ENCODE measurements around the gene HCLS1. TPM values are rescaled to one million over a fixed set of nuclear protein-coding genes. Genes with fewer than 3 reads are reported as not detected.
A peak's percentile ranks its signal among the peaks of the same experiment; 100 is the strongest.

Gene HCLS1
- total RNA-seq, 1 donor from 2014 or later, result 45.8 TPM

DNA sequence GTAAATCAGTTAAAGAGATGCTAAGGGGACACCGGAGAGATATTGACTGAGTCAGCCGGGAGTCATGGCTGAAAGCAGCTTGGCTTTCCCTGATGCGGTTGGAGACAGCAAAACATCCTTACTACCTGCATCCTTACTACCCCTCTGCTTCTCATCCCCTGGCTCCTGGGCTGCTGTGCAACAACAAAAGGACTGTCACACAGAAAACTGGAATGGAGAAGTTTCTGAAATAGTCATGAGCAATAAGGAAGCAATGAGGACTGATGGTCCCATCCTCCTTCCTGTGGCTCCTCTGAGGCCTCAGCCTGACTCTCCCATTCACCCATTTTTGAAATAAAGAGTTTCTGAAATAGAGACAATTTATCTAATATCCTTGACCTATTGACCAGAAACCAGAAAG is 1.1 kb downstream of the HCLS1 start:
- peaks cover 36% of the 10 kb centered on the region for H3K4me1 Mint-ChIP-seq (ENCODE audit: unreplicated experiment)
- peaks cover 8% of the 10 kb centered on the region for H3K27me3 Mint-ChIP-seq (ENCODE audit: unreplicated experiment)
- H3K27ac Mint-ChIP-seq (ENCODE audit: unreplicated experiment), result peak overlapping the region; percentile 37
- TF ChIP-seq CTCF (IDR thresholded peaks at IDR 0.05; ENCODE audit: unreplicated experiment), result no peak
- peaks cover 43% of the 10 kb centered on the region for H3K36me3 Mint-ChIP-seq (ENCODE audit: low read depth, unreplicated experiment)
- no peaks in the 10 kb centered on the region for H3K9me3 Mint-ChIP-seq (ENCODE audit: unreplicated experiment)
- no peak overlapping the region for H3K4me3 Mint-ChIP-seq (ENCODE audit: unreplicated experiment)
- DNase-seq (ENCODE audit: low spot score), result no peak

- Mint-ChIP-seq H3K4me3 (ENCODE audit: unreplicated experiment) (no peak overlapping the region), H3K4me1 (ENCODE audit: unreplicated experiment) (peaks cover 38% of the 10 kb centered on the region), H3K9me3 (ENCODE audit: unreplicated experiment) (no peaks in the 10 kb centered on the region), H3K36me3 (ENCODE audit: low read depth, unreplicated experiment) (peaks cover 36% of the 10 kb centered on the region), H3K27me3 (ENCODE audit: unreplicated experiment) (peaks cover 8% of the 10 kb centered on the region), H3K27ac (ENCODE audit: unreplicated experiment) (peak overlapping the region; percentile 37)
- TF ChIP-seq CTCF (IDR thresholded peaks at IDR 0.05; ENCODE audit: unreplicated experiment), result no peak
- DNase-seq (ENCODE audit: low spot score), result no peak
Observed at GRCh38 chr3:121658716-121659435, 1.8 kb downstream of the HCLS1 start.

DNA sequence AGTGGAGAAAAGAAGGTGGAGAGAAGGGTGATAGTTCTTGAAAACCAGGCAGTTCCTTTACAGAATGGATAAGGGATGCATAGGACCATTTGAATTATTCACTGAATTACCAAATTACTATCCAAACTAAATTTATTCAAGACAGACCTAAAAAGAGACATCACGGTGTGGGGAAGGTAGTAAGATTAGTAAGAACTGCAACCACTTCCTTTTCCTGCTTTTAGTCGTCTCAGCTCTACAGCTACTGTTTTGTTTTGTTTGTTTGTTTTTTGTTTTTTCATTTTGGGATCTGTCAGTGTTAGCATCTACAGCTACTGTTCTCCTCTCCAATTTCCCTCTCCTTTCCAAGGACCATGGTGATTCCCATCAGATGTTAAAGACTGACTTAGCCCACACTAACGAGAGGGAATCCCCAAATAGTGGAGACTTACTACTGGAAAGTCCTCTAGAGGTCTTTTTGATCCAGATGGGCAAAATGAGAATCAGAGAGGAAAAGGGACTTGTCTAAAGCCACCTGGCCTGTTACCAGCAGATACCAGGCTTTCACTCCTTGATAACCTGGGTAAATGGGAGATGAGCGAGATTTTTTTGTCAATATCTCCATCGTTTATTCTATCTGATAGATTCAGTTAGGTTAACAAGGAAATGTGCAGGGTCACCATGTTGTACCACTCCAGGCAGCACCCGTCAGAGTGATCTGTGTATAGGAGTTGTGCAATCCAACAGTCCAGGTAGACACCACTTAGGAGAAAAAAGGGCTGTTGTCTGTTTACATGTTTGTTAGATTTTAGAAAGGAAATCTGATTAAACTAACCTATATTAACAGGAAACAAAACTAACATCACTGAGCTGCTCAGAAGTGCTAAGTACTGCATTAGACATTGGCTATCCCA is 6.0 kb downstream of the HCLS1 start:
- Mint-ChIP-seq H3K27ac (ENCODE audit: unreplicated experiment) (no peak overlapping the region), H3K9me3 (ENCODE audit: unreplicated experiment) (no peaks in the 10 kb centered on the region), H3K36me3 (ENCODE audit: low read depth, unreplicated experiment) (peaks cover 27% of the 10 kb centered on the region), H3K4me3 (ENCODE audit: unreplicated experiment) (no peak overlapping the region), H3K4me1 (ENCODE audit: unreplicated experiment) (peaks cover 23% of the 10 kb centered on the region), H3K27me3 (ENCODE audit: unreplicated experiment) (peaks cover 4% of the 10 kb centered on the region)
- TF ChIP-seq CTCF (IDR thresholded peaks at IDR 0.05; ENCODE audit: unreplicated experiment), result no peak
- DNase-seq (ENCODE audit: low spot score), result no peak

GRCh38 chr3:121651684-121652083 is 9.0 kb downstream of the HCLS1 start:
- Mint-ChIP-seq H3K9me3 (ENCODE audit: unreplicated experiment) (no peaks in the 10 kb centered on the region), H3K27ac (ENCODE audit: unreplicated experiment) (no peak overlapping the region), H3K4me1 (ENCODE audit: unreplicated experiment) (peaks cover 4% of the 10 kb centered on the region), H3K4me3 (ENCODE audit: unreplicated experiment) (no peak overlapping the region), H3K27me3 (ENCODE audit: unreplicated experiment) (no peaks in the 10 kb centered on the region), H3K36me3 (ENCODE audit: low read depth, unreplicated experiment) (peaks cover 8% of the 10 kb centered on the region)
- DNase-seq (ENCODE audit: low spot score), result no peak
- TF ChIP-seq CTCF (IDR thresholded peaks at IDR 0.05; ENCODE audit: unreplicated experiment), result no peak

DNA sequence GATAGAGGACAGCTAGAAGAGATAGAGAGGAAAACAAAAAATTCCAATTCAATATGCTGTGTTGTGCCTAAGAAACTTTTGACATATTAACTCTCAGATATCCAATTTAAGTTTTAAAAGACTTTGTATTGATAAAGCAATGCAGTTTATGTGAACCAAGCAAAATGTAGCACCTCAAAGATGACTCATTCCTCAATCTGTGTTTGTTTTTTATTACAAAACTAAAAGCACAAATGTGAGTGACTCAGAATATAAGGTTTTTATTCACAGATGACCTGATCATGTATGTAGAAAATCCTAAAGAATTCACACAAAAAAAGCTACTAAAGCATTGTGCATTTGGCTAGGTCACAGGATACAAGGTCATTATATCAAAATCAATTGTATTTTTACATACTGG is 11.1 kb downstream of the HCLS1 start:
- no peak for TF ChIP-seq CTCF (IDR thresholded peaks at IDR 0.05; ENCODE audit: unreplicated experiment)
- Mint-ChIP-seq H3K27me3 (ENCODE audit: unreplicated experiment) (peaks cover 2% of the 10 kb centered on the region), H3K4me1 (ENCODE audit: unreplicated experiment) (peaks cover 2% of the 10 kb centered on the region), H3K27ac (ENCODE audit: unreplicated experiment) (no peak overlapping the region), H3K4me3 (ENCODE audit: unreplicated experiment) (no peak overlapping the region), H3K9me3 (ENCODE audit: unreplicated experiment) (no peaks in the 10 kb centered on the region), H3K36me3 (ENCODE audit: low read depth, unreplicated experiment) (no peaks in the 10 kb centered on the region)
- DNase-seq (ENCODE audit: low spot score), result no peak

Measured in endothelial cell (in vitro differentiated cells).